Caki2 (cell line): ENCODE results near the gene KARS1. TPM values are rescaled to one million over a fixed set of nuclear protein-coding genes. Genes with fewer than 3 reads are reported as not detected.

Source experiments
- DNase-seq: peaks from one replicate; pipeline ENCODE4 v3.0.0-alpha.2; 2015; ENCODE audit warnings: low read depth
- in situ Hi-C: cut with HindIII; loops from 2 replicates; pipeline ENCODE4 v1.10.0; 2016; ENCODE audit warnings: low sequenced_read_pairs, low pct_unique_long_range_greater_than_20kb, mixed read lengths
- total RNA-seq: library from RNA; depleted of rRNA; stranded (reverse); fragments of >200 nt; shearing (Covaris generic); gene quantifications from 2 replicates; pipeline ENCODE4 v1.2.3, GENCODE V29; 2014; ENCODE audit warnings: low replicate concordance

Gene KARS1
- total RNA-seq, 1 experiment from 2014 or later = 178 TPM

DNA sequence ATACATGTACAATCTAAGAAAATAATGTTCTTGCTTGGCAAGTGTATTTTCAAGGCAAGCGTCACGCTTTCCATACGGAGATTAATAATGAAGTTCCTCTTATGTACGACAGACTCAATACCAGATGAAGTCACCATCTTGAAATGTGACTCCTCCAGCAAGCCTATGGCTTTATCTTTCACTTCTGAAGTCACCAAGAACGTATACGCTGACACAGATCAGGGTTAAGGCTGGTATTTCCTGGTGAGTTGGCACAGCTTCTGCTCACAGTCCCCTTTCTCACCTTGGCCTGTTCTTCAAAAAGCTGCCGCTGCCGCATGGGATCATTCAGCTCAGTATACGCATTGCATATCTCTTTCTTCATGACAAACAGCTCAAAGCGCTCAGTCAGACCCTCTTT, 18.3 kb downstream of the KARS1 start:
- no peak for DNase-seq
- in situ Hi-C loops = no loop called here

- DNase-seq = no peak
- in situ Hi-C loops = no loop called here
Measured at GRCh38 chr16:75628351-75628750, 19.1 kb downstream of the KARS1 start.

GRCh38 chr16:75627851-75628250, 19.6 kb downstream of the KARS1 start:
- no peak for DNase-seq
- in situ Hi-C loops = no loop called here

DNA sequence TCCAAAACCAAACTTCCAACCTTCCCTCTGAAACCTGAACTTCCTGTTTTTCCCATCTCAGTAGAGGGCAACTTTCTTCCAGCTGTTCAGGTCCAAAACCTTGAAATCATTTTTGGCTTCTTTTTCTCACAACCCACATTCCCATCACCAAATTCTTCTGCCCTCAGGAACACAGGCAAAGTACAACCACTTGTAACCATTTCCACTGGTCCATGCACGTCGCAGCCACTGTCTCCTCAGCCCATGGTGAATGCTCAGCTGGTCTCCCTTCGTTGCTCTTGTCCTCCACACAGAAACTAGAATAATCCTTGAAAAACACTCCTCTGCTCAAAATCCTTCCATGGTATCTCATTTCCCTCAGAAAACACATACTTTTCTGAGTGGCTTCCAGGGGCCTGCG, 20.7 kb downstream of the KARS1 start:
- no peak for DNase-seq
- in situ Hi-C loops = no loop called here

DNA sequence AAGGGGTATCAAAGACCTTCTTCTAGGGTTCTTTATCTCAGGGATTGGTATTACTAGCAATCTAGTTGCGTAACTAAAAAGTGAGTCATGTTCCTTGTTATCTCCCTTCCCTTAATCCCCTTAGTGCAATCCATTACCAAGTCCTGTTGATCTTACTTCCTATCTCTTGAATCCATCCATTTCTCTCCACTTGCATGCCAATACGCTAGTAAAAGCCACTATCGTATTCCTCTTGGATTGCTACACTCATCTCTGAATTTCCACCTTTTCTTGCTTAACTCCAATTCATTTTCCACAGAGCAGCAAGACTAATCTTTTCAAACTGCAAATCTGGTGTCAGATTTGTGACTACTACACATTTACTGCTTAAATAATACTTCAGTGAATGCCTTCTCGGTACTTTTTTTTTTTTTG, 22.5 kb downstream of the KARS1 start:
- DNase-seq = no peak
- in situ Hi-C loops = no loop called here

DNA sequence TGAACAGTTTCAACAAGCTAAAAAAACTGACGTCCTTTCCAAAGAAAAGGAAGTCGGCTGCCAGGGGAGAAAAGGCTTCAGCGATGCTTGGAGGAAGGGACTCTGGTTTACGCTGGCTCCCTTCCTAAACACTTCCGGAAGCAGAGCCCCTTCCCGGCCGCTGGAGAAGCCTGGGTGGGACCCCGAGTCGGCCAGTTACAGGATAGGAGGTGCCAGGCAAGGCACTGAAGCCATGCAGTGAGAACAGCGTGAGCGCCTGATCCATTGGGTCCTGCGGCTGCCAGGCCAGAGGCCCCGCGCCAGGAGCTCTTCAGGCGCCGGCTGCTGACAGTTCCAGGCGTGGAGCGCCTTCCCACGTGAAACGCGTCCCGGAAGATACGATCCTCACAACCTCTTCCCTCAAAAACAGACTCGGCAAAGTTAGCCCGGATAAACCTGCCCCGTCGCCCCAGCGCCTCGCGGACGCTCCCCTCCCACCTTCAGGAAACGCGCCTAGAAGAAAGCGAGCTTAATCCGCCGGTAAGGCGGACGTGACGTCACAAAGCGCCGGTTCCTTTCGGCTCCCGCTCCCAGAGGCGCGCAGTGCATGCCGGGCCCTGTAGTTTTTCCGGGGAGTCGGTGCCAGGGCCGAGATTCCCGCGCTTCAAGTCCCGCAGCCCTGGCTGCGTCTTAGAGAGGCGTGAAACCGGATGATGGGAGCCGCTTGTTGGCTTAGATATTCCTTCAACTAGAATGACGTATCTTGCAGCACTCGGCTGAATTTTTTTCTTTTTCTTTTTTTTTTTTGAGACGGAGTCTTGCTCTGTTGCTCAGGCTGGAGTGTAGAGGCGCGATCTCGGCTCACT, 24.5 kb downstream of the KARS1 start, which contains the start of gene ADAT1:
Gene ADAT1 (minus strand): TSS at position 521 of the 845 bp plus-strand sequence. CDS start 2,482 bp downstream, outside the sequence.
- in situ Hi-C loops = no loop called here

DNA sequence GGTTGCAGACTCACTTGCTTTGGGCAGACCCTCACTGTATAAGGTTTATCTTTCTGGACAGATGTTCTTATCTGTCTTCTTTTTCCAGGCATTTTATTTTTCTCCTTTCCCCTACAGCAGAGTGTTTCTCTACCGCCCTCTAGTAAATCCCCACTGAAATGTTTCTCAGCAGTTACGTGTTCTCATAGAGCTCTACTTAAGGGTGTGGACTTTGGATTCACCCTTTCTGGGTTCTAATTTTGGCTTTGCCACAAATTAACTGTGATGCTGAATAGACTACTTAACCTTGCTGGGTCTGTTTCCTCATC, 26.3 kb downstream of the KARS1 start:
- in situ Hi-C loops = no loop called here
- peak; percentile 54 for DNase-seq

More for the DNA sequence above, 24.5 kb downstream of the KARS1 start, which contains the start of gene ADAT1:
- peak; percentile 97 for DNase-seq

- no peak for DNase-seq
- in situ Hi-C loops = no loop called here
Measured at GRCh38 chr16:75620326-75621169, 26.9 kb downstream of the KARS1 start.

GRCh38 chr16:75618780-75619179, 28.7 kb downstream of the KARS1 start:
- in situ Hi-C loops = no loop called here
- DNase-seq = no peak

- no peak for DNase-seq
- in situ Hi-C loops = no loop called here
Measured at GRCh38 chr16:75617121-75617520, 30.3 kb downstream of the KARS1 start.

- in situ Hi-C loops = no loop called here
Measured at GRCh38 chr16:75616521-75617010, 30.9 kb downstream of the KARS1 start.

GRCh38 chr16:75615619-75616018, 31.8 kb downstream of the KARS1 start:
- in situ Hi-C loops = no loop called here

More at GRCh38 chr16:75616521-75617010, 30.9 kb downstream of the KARS1 start:
- DNase-seq = no peak

GRCh38 chr16:75614066-75614897, 33.2 kb downstream of the KARS1 start:
- in situ Hi-C loops = no loop called here
- no peak for DNase-seq

More at GRCh38 chr16:75615619-75616018, 31.8 kb downstream of the KARS1 start:
- no peak for DNase-seq

- no peak for DNase-seq
- in situ Hi-C loops = no loop called here
Measured at GRCh38 chr16:75606507-75606906, 41.0 kb downstream of the KARS1 start.

GRCh38 chr16:75603241-75603640, 44.2 kb downstream of the KARS1 start:
- no peak for DNase-seq
- in situ Hi-C loops = no loop called here

- in situ Hi-C loops = no loop called here
- DNase-seq = no peak
Measured at GRCh38 chr16:75599452-75600277, 47.8 kb downstream of the KARS1 start.
